Adrenal gland (tissue), 5 donors: ENCODE measurements around the gene RASD2.

Experiments
- CTCF ChIP-seq, 6 experiments: fragments of 450-650 bp in 4 of 6; fragments of 200-600 bp in 2 of 6; sonication (generic) in 1 of 6; IDR thresholded peaks; 1 replicate in 5 of 6; 2 replicates in 1 of 6; pipeline versions ENCODE4 v1.5.1 to v1.8.0; 2016 to 2021; ENCODE audit warnings: antibody characterized with exemption in 6 of 6, mild to moderate bottlenecking in 2 of 6, moderate library complexity in 1 of 6
- POLR2A ChIP-seq, 2 donors: fragments of 450-650 bp; IDR thresholded peaks; one replicate each; pipeline ENCODE4 v1.6.1; 2017; ENCODE audit warnings: antibody characterized with exemption in 2 of 2, mild to moderate bottlenecking in 2 of 2, moderate library complexity in 1 of 2
- donor health status: DM: no; HTN: no; CAD: no.

GRCh38 chr22:35537232-35537631 is 3.4 kb upstream of the RASD2 start:
- TF ChIP-seq CTCF (IDR thresholded peaks at IDR 0.05) (no peak), POLR2A (IDR thresholded peaks at IDR 0.05) (no peak)
